Liver (tissue), 9 donors: Measurements from ENCODE around the gene PRKN. TPM values are rescaled to one million over a fixed set of nuclear protein-coding genes. Genes with fewer than 3 reads are reported as not detected.

ENCODE experiments used
- DNase-seq: peaks from one replicate; pipeline ENCODE4 v3.0.0-alpha.2; 2017; ENCODE audit warnings: low spot score
- H3K27ac ChIP-seq, 2 donors: one replicate each; pipeline ENCODE4 v1.7.0; 2013; ENCODE audit warnings: inconsistent platforms in 2 of 2, low read length in 2 of 2, control low read depth in 1 of 2, low read depth in 1 of 2, mild to moderate bottlenecking in 1 of 2
- H3K27me3 ChIP-seq, 4 donors: one replicate each; pipeline versions ENCODE4 v1.6.1 to v1.7.0; 2013; ENCODE audit warnings: low read length in 3 of 4, inconsistent platforms in 1 of 4, mild to moderate bottlenecking in 1 of 4, moderate library complexity in 1 of 4; ENCODE audit not compliant: control insufficient read depth in 4 of 4, insufficient read depth in 4 of 4
- H3K36me3 ChIP-seq, 4 donors: one replicate each; pipeline versions ENCODE4 v1.6.1 to v1.7.0; 2013; ENCODE audit warnings: low read length in 3 of 4, mild to moderate bottlenecking in 3 of 4, low read depth in 1 of 4, moderate library complexity in 1 of 4; ENCODE audit not compliant: control insufficient read depth in 4 of 4, insufficient read depth in 3 of 4
- H3K4me1 ChIP-seq, 4 donors: one replicate each; pipeline versions ENCODE4 v1.6.1 to v1.7.0; 2013; ENCODE audit warnings: low read length in 3 of 4, mild to moderate bottlenecking in 3 of 4, moderate library complexity in 1 of 4; ENCODE audit not compliant: control insufficient read depth in 4 of 4, insufficient read depth in 4 of 4
- H3K4me3 ChIP-seq, 3 donors: one replicate each; pipeline versions ENCODE4 v1.6.1 to v1.7.0; 2013; ENCODE audit warnings: low read length in 3 of 3, control low read depth in 1 of 3, low read depth in 1 of 3, mild to moderate bottlenecking in 1 of 3
- H3K9ac ChIP-seq, 2 donors: one replicate each; pipeline ENCODE4 v1.7.0; 2013; ENCODE audit warnings: low read length in 2 of 2, mild to moderate bottlenecking in 2 of 2, moderate library complexity in 2 of 2, control low read depth in 1 of 2, low read depth in 1 of 2
- H3K9me3 ChIP-seq, 4 donors: one replicate each; pipeline versions ENCODE4 v1.6.1 to v1.7.0; 2013; ENCODE audit warnings: low read length in 3 of 4; ENCODE audit not compliant: control insufficient read depth in 4 of 4
- ATF3 ChIP-seq: IDR thresholded peaks from 2 replicates; pipeline ENCODE4 v1.6.1; 2016; ENCODE audit warnings: antibody characterized with exemption
- CTCF ChIP-seq: fragments of 150-350 bp; IDR thresholded peaks from 2 replicates; pipeline ENCODE4 v1.5.1; 2017; ENCODE audit warnings: improper control_type of control experiment, low read depth, low read length; ENCODE audit not compliant: missing input control
- EGR1 ChIP-seq, 2 donors: IDR thresholded peaks; 2 replicates each; pipeline ENCODE4 v1.6.1; 2016 to 2018; ENCODE audit warnings: antibody characterized with exemption in 2 of 2, low read depth in 2 of 2
- FOXA1 ChIP-seq: IDR thresholded peaks from 2 replicates; pipeline ENCODE4 v1.6.1; 2016; ENCODE audit warnings: antibody characterized with exemption
- FOXA2 ChIP-seq: IDR thresholded peaks from 2 replicates; pipeline ENCODE4 v1.6.1; 2016; ENCODE audit warnings: antibody characterized with exemption
- GABPA ChIP-seq, 2 donors: IDR thresholded peaks in 1 of 2; conservative IDR thresholded peaks in 1 of 2; 2 replicates each; pipeline ENCODE4 v1.6.1; 2016; ENCODE audit warnings: antibody characterized with exemption in 2 of 2, mild to moderate bottlenecking in 1 of 2, moderate library complexity in 1 of 2
- HNF4A ChIP-seq, 2 donors: conservative IDR thresholded peaks; 2 replicates each; pipeline ENCODE4 v1.6.1; 2016; ENCODE audit warnings: antibody characterized with exemption in 2 of 2, mild to moderate bottlenecking in 2 of 2
- HNF4G ChIP-seq: IDR thresholded peaks from 2 replicates; pipeline ENCODE4 v1.6.1; 2016; ENCODE audit warnings: antibody characterized with exemption
- JUND ChIP-seq, 2 donors: IDR thresholded peaks; 2 replicates each; pipeline ENCODE4 v1.6.1; 2016; ENCODE audit warnings: antibody characterized with exemption in 2 of 2
- MAX ChIP-seq: IDR thresholded peaks from 2 replicates; pipeline ENCODE4 v1.6.1; 2016; ENCODE audit warnings: antibody characterized with exemption
- NR2F2 ChIP-seq: IDR thresholded peaks from 2 replicates; pipeline ENCODE4 v1.6.1; 2016; ENCODE audit warnings: antibody characterized with exemption
- RAD21 ChIP-seq, 2 donors: IDR thresholded peaks; 2 replicates each; pipeline ENCODE4 v1.6.1; 2016; ENCODE audit warnings: antibody characterized with exemption in 2 of 2, mild to moderate bottlenecking in 2 of 2
- REST ChIP-seq: IDR thresholded peaks from 2 replicates; pipeline ENCODE4 v1.6.1; 2016; ENCODE audit warnings: antibody characterized with exemption, mild to moderate bottlenecking
- SP1 ChIP-seq: IDR thresholded peaks from 2 replicates; pipeline ENCODE4 v1.6.1; 2018; ENCODE audit warnings: antibody characterized with exemption, mild to moderate bottlenecking
- TAF1 ChIP-seq: conservative IDR thresholded peaks from 2 replicates; pipeline ENCODE4 v1.6.1; 2016; ENCODE audit warnings: antibody characterized with exemption, mild to moderate bottlenecking
- YY1 ChIP-seq: IDR thresholded peaks from 2 replicates; pipeline ENCODE4 v1.6.1; 2016; ENCODE audit warnings: antibody characterized with exemption, mild to moderate bottlenecking
- ZBTB33 ChIP-seq: IDR thresholded peaks from 2 replicates; pipeline ENCODE4 v1.6.1; 2016; ENCODE audit warnings: antibody characterized with exemption
- WGBS: extraction: QIAGEN DNeasy Blood & Tissue Kit; methylation state at CpG from one replicate; pipeline ENCODE4 v1.1.7; 2013; 5-methylcytosine and 5-hydroxymethylcytosine counted together
- polyA plus RNA-seq, 2 donors: library from polyadenylated mRNA; stranded (reverse) in 1 of 2; unstranded in 1 of 2; fragments of 200-250 nt in 1 of 2; fragments of >200 nt in 1 of 2; fragmentation: Nextera tagmentation in 1 of 2; extraction: Ambion mirVana in 1 of 2; gene quantifications; one replicate each; pipeline versions ENCODE4 v1.2.1 to v1.2.3, GENCODE V29; 2013 to 2015
- total RNA-seq, 2 donors: library from RNA; depleted of rRNA; stranded (reverse); fragments of >200 nt; gene quantifications; one replicate each; pipeline ENCODE4 v1.2.3, GENCODE V29; 2014
- donor health status: healthy.
- donor health status: healthy.
- donor health status: healthy.
- donor health status: healthy.
- donor health status: healthy.

The PRKN gene
- total and polyA plus RNA-seq, 4 donors, result 0.47 to 4.1 (median 3.2) TPM

- DNase-seq, result no peak
- 93% methylated on average over 1 of the region's 1 CpG for WGBS
- no peaks in the 10 kb centered on the region for H3K9me3 ChIP-seq
- H3K4me3 ChIP-seq, result no peak overlapping the region
- TF ChIP-seq CTCF (no peak), FOXA1 (no peak), HNF4A (conservative IDR thresholded peaks at IDR 0.05) (no peak), ATF3 (no peak), JUND (IDR thresholded peaks at IDR 0.05) (no peak), EGR1 (IDR thresholded peaks at IDR 0.05; ENCODE audit: low read depth in 2 of 2) (no peak), ZBTB33 (no peak), SP1 (no peak), RAD21 (IDR thresholded peaks at IDR 0.05) (no peak), FOXA2 (no peak), TAF1 (no peak), YY1 (no peak), NR2F2 (no peak)
- no peak overlapping the region for H3K9ac ChIP-seq
- H3K4me1 ChIP-seq, result peaks cover 0 to 5% (median 1%) of the 10 kb centered on the region in 4 donors
- H3K36me3 ChIP-seq, result no peaks in the 10 kb centered on the region
- H3K27me3 ChIP-seq, result no peaks in the 10 kb centered on the region
- H3K27ac ChIP-seq, result no peak overlapping the region
These were observed 483.5 kb downstream of the PRKN start for GRCh38 chr6:162244031-162244430.

- Histone ChIP-seq H3K36me3 (no peaks in the 10 kb centered on the region), H3K9ac (no peak overlapping the region), H3K4me1 (peaks cover 0 to 5% (median 1%) of the 10 kb centered on the region in 4 donors), H3K9me3 (no peaks in the 10 kb centered on the region), H3K4me3 (no peak overlapping the region), H3K27ac (no peak overlapping the region), H3K27me3 (no peaks in the 10 kb centered on the region)
- DNase-seq, result no peak
- 95% methylated on average over 1 of the region's 1 CpG for WGBS
- TF ChIP-seq MAX (no peak), TAF1 (no peak), RAD21 (IDR thresholded peaks at IDR 0.05) (no peak), ATF3 (no peak), REST (no peak), HNF4G (no peak), HNF4A (conservative IDR thresholded peaks at IDR 0.05) (no peak), NR2F2 (no peak), YY1 (no peak), FOXA1 (no peak), SP1 (no peak), GABPA (IDR thresholded peaks at IDR 0.05 in 1 of 2, conservative IDR thresholded peaks at IDR 0.05 in 1 of 2) (no peak), FOXA2 (no peak), JUND (IDR thresholded peaks at IDR 0.05) (no peak)
These were observed 484.7 kb downstream of the PRKN start for GRCh38 chr6:162242915-162243314.
